ENCODE data around the gene CAPZA1. TPM values are rescaled to one million over a fixed set of nuclear protein-coding genes. Genes with fewer than 3 reads are reported as not detected.

Gene CAPZA1
- total RNA-seq, 1 experiment from 2014 or later = 148 TPM

GRCh38 chr1:112720800-112721199, 101.2 kb downstream of the CAPZA1 start:
- Histone ChIP-seq H3K9me3 (ENCODE audit: control insufficient read depth in 1 of 2, insufficient read depth in 1 of 2, low read depth in 1 of 2, low read length in 2 of 2) (no peaks in the 10 kb centered on the region), H3K4me3 (replicated peaks in 1 of 2; ENCODE audit: low read depth in 1 of 2, low read length in 2 of 2) (no peak overlapping the region), H3K9ac (ENCODE audit: low read length) (no peak overlapping the region), H2AFZ (ENCODE audit: low read depth, low read length, poor library complexity, severe bottlenecking) (no peak overlapping the region), H3K79me2 (ENCODE audit: insufficient read depth, low read length) (no peaks in the 10 kb centered on the region), H3K36me3 (ENCODE audit: control insufficient read depth in 1 of 2, insufficient read depth in 2 of 2, low read length in 2 of 2) (no peaks in the 10 kb centered on the region), H3K9me2 (ENCODE audit: insufficient read depth) (no peaks in the 10 kb centered on the region), H4K20me1 (ENCODE audit: insufficient read depth) (no peaks in the 10 kb centered on the region), H3K27ac (ENCODE audit: low read depth, low read length) (no peak overlapping the region), H3K27me3 (ENCODE audit: insufficient read depth, low read length) (no peaks in the 10 kb centered on the region), H3K4me2 (ENCODE audit: low read length) (no peak overlapping the region), H3K4me1 (ENCODE audit: control insufficient read depth in 1 of 2, insufficient read depth in 2 of 2, low read length in 2 of 2) (peaks cover 3 to 16% of the 10 kb centered on the region in 2 experiments; a peak in 3 of 4 replicates)
- POLR2A ChIA-PET = no interaction called here
- DNase-seq (ENCODE audit: low read depth, low spot score) (no peak), ATAC-seq (no peak)
- RAD21 ChIA-PET (ENCODE audit: low non-redundant PET in 1 of 2, low total read pairs in 2 of 2, uncharacterized antibody in 2 of 2, unreplicated experiment in 2 of 2) = no interaction called here
- TF ChIP-seq ZNF274 (IDR thresholded peaks at IDR 0.05; ENCODE audit: low read depth, low read length) (no peak), TCF7L2 (IDR thresholded peaks at IDR 0.05; ENCODE audit: borderline replicate concordance, extremely low read depth, insufficient read depth, insufficient read length) (no peak), JUND (IDR thresholded peaks at IDR 0.05) (no peak), ZFX (IDR thresholded peaks at IDR 0.05) (no peak), POLR2AphosphoS5 (IDR thresholded peaks at IDR 0.05; ENCODE audit: low read depth, low read length) (no peak), REST (IDR thresholded peaks at IDR 0.05; ENCODE audit: low read depth) (no peak), CTCF (IDR thresholded peaks at IDR 0.05 in 2 of 3, conservative IDR thresholded peaks at IDR 0.05 in 1 of 3; ENCODE audit: borderline replicate concordance in 1 of 3, insufficient read depth in 1 of 3, low read depth in 2 of 3, low read length in 2 of 3) (no peak), POLR2A (IDR thresholded peaks at IDR 0.05; ENCODE audit: borderline replicate concordance, extremely low read depth, insufficient read depth, insufficient read length) (no peak), MAX (IDR thresholded peaks at IDR 0.05) (no peak), EZH2phosphoT487 (IDR thresholded peaks at IDR 0.05; ENCODE audit: borderline replicate concordance) (no peak), SIN3A (IDR thresholded peaks at IDR 0.05; ENCODE audit: low read depth) (no peak), CEBPB (IDR thresholded peaks at IDR 0.05; ENCODE audit: low read depth) (no peak), YY1 (IDR thresholded peaks at IDR 0.05; ENCODE audit: extremely low read depth, insufficient replicate concordance, low read depth, low read length) (no peak), RAD21 (IDR thresholded peaks at IDR 0.05; ENCODE audit: low read depth) (no peak), ELF1 (IDR thresholded peaks at IDR 0.05; ENCODE audit: borderline replicate concordance, low read depth) (no peak), ATF3 (IDR thresholded peaks at IDR 0.05) (no peak), EZH2 (IDR thresholded peaks at IDR 0.05) (no peak), EGR1 (IDR thresholded peaks at IDR 0.05; ENCODE audit: low read depth) (no peak), ZBTB33 (IDR thresholded peaks at IDR 0.05; ENCODE audit: extremely low read depth, insufficient replicate concordance, low read length) (no peak)
- no TSS peak for BruUV-seq (replicated peaks)
- CTCF ChIA-PET = interaction anchor here (1.2 to 4.8 kb wide), 5 partner anchors 9 to 352 kb away, joined by 4 to 44 read pairs (median 6); partner anchors contain the start of gene LRIG2
- intact Hi-C loops (cut with micrococcal nuclease) = no loop called here
